HAP-1 (cell line): Measurements from ENCODE around the gene KRT3.

ENCODE experiments used
- DNase-seq, 2 experiments: peaks; one replicate each; pipeline ENCODE4 v3.0.0-alpha.2; 2016 to 2020; ENCODE audit warnings: low spot score in 2 of 2
- H3K27me3 ChIP-seq: fragments of 250-450 bp; sonication (Bioruptor Pico); 2 replicates; pipeline ENCODE4 v1.5.1; 2020; ENCODE audit warnings: low read depth, mild to moderate bottlenecking, moderate library complexity
- H3K36me3 ChIP-seq: fragments of 250-450 bp; sonication (Bioruptor Pico); replicated peaks from 2 replicates; pipeline ENCODE4 v1.5.1; 2020; ENCODE audit warnings: mild to moderate bottlenecking
- H3K4me1 ChIP-seq: fragments of 250-450 bp; sonication (Bioruptor Pico); 2 replicates; pipeline ENCODE4 v1.5.1; 2020; ENCODE audit warnings: mild to moderate bottlenecking
- H3K4me3 ChIP-seq: fragments of 250-450 bp; sonication (Bioruptor Pico); 2 replicates; pipeline ENCODE4 v1.5.1; 2020; ENCODE audit warnings: mild to moderate bottlenecking, moderate library complexity
- H3K9me3 ChIP-seq: fragments of 250-450 bp; sonication (Bioruptor Pico); 2 replicates; pipeline ENCODE4 v1.5.1; 2020; ENCODE audit warnings: mild to moderate bottlenecking, moderate library complexity
- in situ Hi-C: fragments of 300-500 bp; cut with MboI; formaldehyde crosslinking; loops from 3 replicates; pipeline ENCODE4 v1.14.3; 2020; ENCODE audit warnings: low sequenced_read_pairs, inconsistent platforms, mixed read lengths

The KRT3 gene

GRCh38 chr12:52741375-52742195 lies 54.3 kb downstream of the KRT3 start:
- Histone ChIP-seq H3K4me3 (no peak overlapping the region), H3K36me3 (no peaks in the 10 kb centered on the region), H3K4me1 (no peaks in the 10 kb centered on the region), H3K27me3 (no peaks in the 10 kb centered on the region), H3K9me3 (no peaks in the 10 kb centered on the region)
- in situ Hi-C loops: no loop called here
- peak; percentile 18 to 83 for DNase-seq

DNA sequence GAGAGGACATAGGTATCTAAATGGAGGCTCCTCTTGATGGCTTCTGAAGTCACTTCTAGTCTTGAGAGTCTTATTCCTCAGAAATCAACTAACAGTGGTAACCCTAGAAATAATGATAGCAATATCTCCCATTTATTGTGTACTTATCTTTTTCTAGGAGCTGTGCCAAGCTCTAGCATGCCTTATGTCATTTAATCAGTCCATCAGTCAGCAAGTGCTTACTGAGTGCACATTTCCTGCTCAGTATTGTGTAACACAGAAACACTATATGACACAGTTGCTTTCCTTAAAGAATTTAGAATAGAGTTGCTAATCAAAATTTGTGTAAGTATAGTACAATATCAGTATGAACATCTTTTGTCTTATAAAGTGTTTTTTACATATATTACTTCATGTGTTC lies 55.3 kb downstream of the KRT3 start:
- in situ Hi-C loops: no loop called here
- no peak for DNase-seq
- Histone ChIP-seq H3K4me1 (no peaks in the 10 kb centered on the region), H3K4me3 (no peak overlapping the region), H3K36me3 (no peaks in the 10 kb centered on the region), H3K9me3 (no peaks in the 10 kb centered on the region), H3K27me3 (no peaks in the 10 kb centered on the region)

DNA sequence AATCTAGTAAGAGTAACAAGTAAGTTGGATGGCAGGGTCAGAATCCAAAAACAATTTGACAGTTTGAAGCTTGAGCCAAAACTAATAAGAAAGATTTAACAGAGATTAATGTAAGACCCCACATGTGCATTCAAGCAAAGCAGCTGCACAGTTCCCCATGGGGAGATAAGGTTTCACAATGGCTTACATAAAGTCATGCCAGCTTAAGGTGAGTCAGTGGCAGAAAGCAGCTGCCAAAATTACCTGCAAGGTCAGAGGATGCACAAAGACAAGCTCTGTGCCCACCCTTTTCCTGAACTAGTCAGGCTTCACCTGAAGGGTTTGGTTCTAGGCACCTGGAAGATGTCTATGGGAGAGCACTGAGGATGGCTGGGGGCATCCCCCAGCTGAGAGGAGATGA lies 56.0 kb downstream of the KRT3 start:
- Histone ChIP-seq H3K4me1 (no peaks in the 10 kb centered on the region), H3K36me3 (no peaks in the 10 kb centered on the region), H3K27me3 (no peaks in the 10 kb centered on the region), H3K4me3 (no peak overlapping the region), H3K9me3 (no peaks in the 10 kb centered on the region)
- in situ Hi-C loops: no loop called here
- DNase-seq: no peak
